Endodermal cell (in vitro differentiated cells): ENCODE measurements around the gene AGBL1. TPM values are rescaled to one million over a fixed set of nuclear protein-coding genes. Genes with fewer than 3 reads are reported as not detected.
A peak's percentile ranks its signal among the peaks of the same experiment; 100 is the strongest.

Source experiments
- DNase-seq: peaks from one replicate; pipeline ENCODE4 v3.0.0-alpha.2; 2017
- H3K27ac ChIP-seq: 2 replicates; pipeline ENCODE4 v1.5.1; 2013; ENCODE audit warnings: mild to moderate bottlenecking, low read depth, low read length, moderate library complexity
- H3K27me3 ChIP-seq: 2 replicates; pipeline ENCODE4 v1.6.1; 2013; ENCODE audit warnings: mild to moderate bottlenecking, low read length, moderate library complexity; ENCODE audit not compliant: insufficient read depth, control insufficient read depth, poor library complexity, severe bottlenecking
- H3K36me3 ChIP-seq: 2 replicates; pipeline ENCODE4 v1.7.0; 2013; ENCODE audit warnings: mild to moderate bottlenecking, low read length, moderate library complexity; ENCODE audit not compliant: control insufficient read depth, insufficient read depth
- H3K4me1 ChIP-seq: one replicate; pipeline ENCODE4 v1.7.0; 2013; ENCODE audit warnings: low read length; ENCODE audit not compliant: control insufficient read depth, insufficient read depth
- H3K4me3 ChIP-seq: 2 replicates; pipeline ENCODE4 v1.5.1; 2013; ENCODE audit warnings: mild to moderate bottlenecking, low read length, moderate library complexity
- H3K9ac ChIP-seq: 2 replicates; pipeline ENCODE4 v1.6.1; 2013; ENCODE audit warnings: mild to moderate bottlenecking, low read length, moderate library complexity; ENCODE audit not compliant: poor library complexity, severe bottlenecking; ENCODE audit errors: extremely low read depth
- H3K9me3 ChIP-seq: 2 replicates; pipeline ENCODE4 v1.6.1; 2013; ENCODE audit warnings: mild to moderate bottlenecking, low read length, moderate library complexity; ENCODE audit not compliant: control insufficient read depth
- H3K27ac Mint-ChIP-seq: 2 replicates; pipeline ENCODE4 v1.8.0; 2020; ENCODE audit warnings: mixed read lengths
- H3K27me3 Mint-ChIP-seq: 2 replicates; pipeline ENCODE4 v1.8.0; 2021; ENCODE audit warnings: mild to moderate bottlenecking, mixed read lengths; ENCODE audit not compliant: insufficient read depth
- H3K36me3 Mint-ChIP-seq: 2 replicates; pipeline ENCODE4 v1.8.0; 2020; ENCODE audit warnings: low read depth, mixed read lengths
- H3K4me1 Mint-ChIP-seq: 2 replicates; pipeline ENCODE4 v1.8.0; 2020; ENCODE audit warnings: mixed read lengths
- H3K4me3 Mint-ChIP-seq: 2 replicates; pipeline ENCODE4 v1.8.0; 2020; ENCODE audit warnings: mild to moderate bottlenecking, moderate library complexity, mixed read lengths
- H3K9me3 Mint-ChIP-seq: 2 replicates; pipeline ENCODE4 v1.8.0; 2020; ENCODE audit warnings: mild to moderate bottlenecking, mixed read lengths
- CTCF ChIP-seq: fragments of 200-600 bp; sonication (generic); conservative IDR thresholded peaks from 2 replicates; pipeline ENCODE4 v1.5.0; 2021; ENCODE audit warnings: antibody characterized with exemption, mild to moderate bottlenecking
- WGBS, 2 experiments: methylation state at CpG; one replicate each; pipeline versions ENCODE4 v1.1.5 to v1.1.7; 2013; ENCODE audit warnings: missing lambda C conversion rate in 2 of 2, mixed read lengths in 1 of 2; ENCODE audit not compliant: insufficient coverage in 1 of 2, insufficient read length in 1 of 2; 5-methylcytosine and 5-hydroxymethylcytosine counted together
- total RNA-seq, 2 donors: library from RNA; stranded (reverse); fragmentation: NEBNext Ultra II Directional in 1 of 2; extraction: Animal tissue kit (Norgen Biotek cat#: 25700) in 1 of 2; gene quantifications; 2 replicates in 1 of 2; 3 replicates in 1 of 2; pipeline ENCODE4 v1.2.1, GENCODE V29; 2021

AGBL1 gene
- total RNA-seq, 2 donors from 2014 or later = 0.07 to 0.11 TPM

- TF ChIP-seq CTCF = no peak
- Mint-ChIP-seq H3K4me1 (peaks cover 18% of the 10 kb centered on the region), H3K9me3 (peaks cover 3% of the 10 kb centered on the region), H3K36me3 (no peaks in the 10 kb centered on the region), H3K27me3 (no peaks in the 10 kb centered on the region), H3K27ac (peak overlapping the region; percentile 27), H3K4me3 (no peak overlapping the region)
- Histone ChIP-seq H3K27ac (no peak overlapping the region), H3K4me3 (peak overlapping the region; percentile 1), H3K4me1 (peaks cover 11% of the 10 kb centered on the region), H3K9ac (no peak overlapping the region), H3K27me3 (no peaks in the 10 kb centered on the region), H3K36me3 (no peaks in the 10 kb centered on the region), H3K9me3 (no peaks in the 10 kb centered on the region)
- WGBS, 2 experiments = 57 to 100% methylated on average over 1 of the region's 1 CpG
- no peak for DNase-seq
These were observed 805.9 kb downstream of the AGBL1 start for GRCh38 chr15:86885616-86886015.

GRCh38 chr15:86892774-86893449, 813.2 kb downstream of the AGBL1 start:
- H3K27me3 ChIP-seq = no peaks in the 10 kb centered on the region
- H3K4me1 ChIP-seq = peaks cover 19% of the 10 kb centered on the region
- no peaks in the 10 kb centered on the region for H3K36me3 ChIP-seq
- DNase-seq = peak; percentile 79
- H3K27me3 Mint-ChIP-seq = no peaks in the 10 kb centered on the region
- H3K9me3 ChIP-seq = no peaks in the 10 kb centered on the region
- H3K36me3 Mint-ChIP-seq = no peaks in the 10 kb centered on the region
- H3K4me3 ChIP-seq = peak overlapping the region; percentile 57
- WGBS, 2 experiments = 30 to 33% methylated on average over 5 to 10 of the region's 10 CpGs
- H3K9me3 Mint-ChIP-seq = peaks cover 3% of the 10 kb centered on the region
- peak overlapping the region; percentile 64 for H3K27ac Mint-ChIP-seq
- no peak overlapping the region for H3K9ac ChIP-seq
- H3K4me1 Mint-ChIP-seq = peaks cover 37% of the 10 kb centered on the region
- TF ChIP-seq CTCF = no peak
- H3K27ac ChIP-seq = no peak overlapping the region
- H3K4me3 Mint-ChIP-seq = peak overlapping the region; percentile 25

GRCh38 chr15:86894269-86894668, 814.6 kb downstream of the AGBL1 start:
- Histone ChIP-seq H3K9ac (no peak overlapping the region), H3K9me3 (peaks cover 6% of the 10 kb centered on the region), H3K27ac (no peak overlapping the region), H3K27me3 (no peaks in the 10 kb centered on the region), H3K36me3 (no peaks in the 10 kb centered on the region), H3K4me1 (peaks cover 19% of the 10 kb centered on the region), H3K4me3 (no peak overlapping the region)
- TF ChIP-seq CTCF = peak; percentile 32
- 76 to 83% methylated on average over 3 of the region's 3 CpGs for WGBS, 2 experiments
- Mint-ChIP-seq H3K4me1 (peaks cover 37% of the 10 kb centered on the region), H3K36me3 (no peaks in the 10 kb centered on the region), H3K4me3 (no peak overlapping the region), H3K27me3 (no peaks in the 10 kb centered on the region), H3K9me3 (peaks cover 10% of the 10 kb centered on the region), H3K27ac (no peak overlapping the region)
- no peak for DNase-seq
